ENCODE measurements around the gene TNIP2. TPM values are rescaled to one million over a fixed set of nuclear protein-coding genes. Genes with fewer than 3 reads are reported as not detected.
"Not testable (repeated sequence)": the region's sequence is repeated elsewhere in the genome, so short reads cannot be mapped to it uniquely, and the experiment has no call there.

The TNIP2 gene
- total RNA-seq, 3 donors from 2014 or later: 95.4 to 116 (median 101) TPM

GRCh38 chr4:2733001-2733843 is 22.9 kb downstream of the TNIP2 start:
- Mint-ChIP-seq H3K36me3 (ENCODE audit: insufficient read depth) (peaks cover 32% of the 10 kb centered on the region), H3K9me3 (peaks cover 14% of the 10 kb centered on the region), H3K27me3 (ENCODE audit: low read depth) (no peaks in the 10 kb centered on the region), H3K4me1 (ENCODE audit: low read depth) (peaks cover 6% of the 10 kb centered on the region), H3K4me3 (no peak overlapping the region)
- DNase-seq (no peak), ATAC-seq (no peak)

GRCh38 chr4:2732526-2732925 is 23.6 kb downstream of the TNIP2 start:
- ATAC-seq (no peak), DNase-seq (no peak)
- Mint-ChIP-seq H3K36me3 (ENCODE audit: insufficient read depth) (peaks cover 30% of the 10 kb centered on the region), H3K27me3 (ENCODE audit: low read depth) (no peaks in the 10 kb centered on the region), H3K4me1 (ENCODE audit: low read depth) (peaks cover 6% of the 10 kb centered on the region), H3K4me3 (no peak overlapping the region), H3K9me3 (peaks cover 14% of the 10 kb centered on the region)

DNA sequence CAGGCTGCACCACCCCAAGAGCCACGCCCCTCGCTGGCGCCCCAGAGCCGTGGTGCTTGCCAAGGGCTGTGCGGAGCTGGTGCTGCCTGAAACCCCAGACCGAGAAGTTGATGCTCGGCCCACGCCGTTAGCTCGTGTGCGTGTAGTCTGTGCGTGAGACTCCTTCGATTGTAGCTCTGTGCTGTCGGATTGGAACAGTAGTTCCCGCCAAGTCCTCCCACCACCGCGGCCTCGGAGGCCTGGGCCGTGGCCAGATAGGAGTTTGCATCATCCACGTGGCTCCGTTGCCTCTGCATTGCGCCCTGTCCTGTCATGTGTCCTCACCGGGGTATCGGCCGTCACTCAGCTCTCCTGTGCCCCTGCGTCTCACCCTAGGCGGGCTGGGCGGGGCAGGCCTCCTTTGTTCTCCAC is 24.2 kb downstream of the TNIP2 start:
- ATAC-seq: no peak
- H3K4me3 Mint-ChIP-seq: no peak overlapping the region

DNA sequence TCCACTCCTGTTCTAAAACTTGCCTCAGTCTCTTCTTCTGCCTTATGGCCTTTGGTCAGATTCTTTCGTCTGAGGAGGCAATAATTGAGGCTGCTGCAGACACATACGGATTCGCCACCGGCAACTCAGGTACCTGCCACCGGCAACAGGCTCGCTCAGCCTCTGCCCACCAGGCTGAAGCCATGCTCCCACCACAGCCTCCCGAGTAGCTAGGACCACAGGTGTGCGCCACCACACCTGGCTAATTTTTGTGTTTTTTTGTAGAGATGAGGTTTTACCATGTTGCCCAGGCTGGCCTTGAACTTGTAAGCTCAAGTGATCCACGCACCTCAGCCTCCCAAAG is 26.6 kb downstream of the TNIP2 start:
- Mint-ChIP-seq H3K27me3 (ENCODE audit: low read depth) (no peaks in the 10 kb centered on the region), H3K9me3 (no peaks in the 10 kb centered on the region), H3K4me3 (no peak overlapping the region), H3K36me3 (ENCODE audit: insufficient read depth) (peaks cover 20% of the 10 kb centered on the region), H3K4me1 (ENCODE audit: low read depth) (peaks cover 4% of the 10 kb centered on the region)
- ATAC-seq (no peak), DNase-seq (no peak)

More for the DNA sequence above, 24.2 kb downstream of the TNIP2 start:
- H3K36me3 Mint-ChIP-seq (ENCODE audit: insufficient read depth): peaks cover 30% of the 10 kb centered on the region
- H3K4me1 Mint-ChIP-seq (ENCODE audit: low read depth): peaks cover 6% of the 10 kb centered on the region
- peaks cover 14% of the 10 kb centered on the region for H3K9me3 Mint-ChIP-seq
- no peaks in the 10 kb centered on the region for H3K27me3 Mint-ChIP-seq (ENCODE audit: low read depth)
- DNase-seq: no peak

GRCh38 chr4:2728806-2729532 is 27.2 kb downstream of the TNIP2 start:
- Mint-ChIP-seq H3K27me3 (ENCODE audit: low read depth) (no peaks in the 10 kb centered on the region), H3K4me1 (ENCODE audit: low read depth) (peaks cover 6% of the 10 kb centered on the region), H3K9me3 (no peaks in the 10 kb centered on the region), H3K4me3 (no peak overlapping the region), H3K36me3 (ENCODE audit: insufficient read depth) (peaks cover 18% of the 10 kb centered on the region)
- DNase-seq: no peak
- ATAC-seq: no peak

GRCh38 chr4:2728221-2728620 is 27.9 kb downstream of the TNIP2 start:
- Mint-ChIP-seq H3K4me3 (no peak overlapping the region), H3K27me3 (ENCODE audit: low read depth) (no peaks in the 10 kb centered on the region), H3K4me1 (ENCODE audit: low read depth) (peaks cover 10% of the 10 kb centered on the region), H3K9me3 (no peaks in the 10 kb centered on the region), H3K36me3 (ENCODE audit: insufficient read depth) (peaks cover 15% of the 10 kb centered on the region)
- no peak for DNase-seq
- ATAC-seq: no peak

DNA sequence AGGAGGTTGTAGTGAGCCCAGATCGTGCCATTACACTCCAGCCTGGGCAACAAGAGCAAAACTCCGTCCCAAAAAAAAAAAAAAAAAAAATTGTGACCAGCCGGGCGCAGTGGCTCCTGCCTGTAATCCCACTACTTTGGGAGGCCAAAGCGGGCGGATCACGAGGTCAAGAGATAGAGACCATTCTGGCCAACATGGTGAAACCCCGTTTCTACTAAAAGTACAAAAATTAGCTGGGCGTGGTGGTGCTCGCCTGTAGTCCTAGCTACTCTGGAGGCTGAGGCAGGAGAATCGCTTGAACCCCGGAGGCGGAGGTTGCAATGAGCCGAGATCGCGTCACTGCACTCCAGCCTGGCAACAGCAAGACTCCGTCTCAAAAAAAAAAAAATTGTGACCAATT is 29.3 kb downstream of the TNIP2 start:
- Mint-ChIP-seq H3K36me3 (ENCODE audit: insufficient read depth) (peaks cover 12% of the 10 kb centered on the region), H3K4me1 (ENCODE audit: low read depth) (peaks cover 18% of the 10 kb centered on the region)
- H3K9me3 Mint-ChIP-seq; DNase-seq; H3K27me3 Mint-ChIP-seq (ENCODE audit: low read depth); H3K4me3 Mint-ChIP-seq; ATAC-seq: not testable (repeated sequence)

DNA sequence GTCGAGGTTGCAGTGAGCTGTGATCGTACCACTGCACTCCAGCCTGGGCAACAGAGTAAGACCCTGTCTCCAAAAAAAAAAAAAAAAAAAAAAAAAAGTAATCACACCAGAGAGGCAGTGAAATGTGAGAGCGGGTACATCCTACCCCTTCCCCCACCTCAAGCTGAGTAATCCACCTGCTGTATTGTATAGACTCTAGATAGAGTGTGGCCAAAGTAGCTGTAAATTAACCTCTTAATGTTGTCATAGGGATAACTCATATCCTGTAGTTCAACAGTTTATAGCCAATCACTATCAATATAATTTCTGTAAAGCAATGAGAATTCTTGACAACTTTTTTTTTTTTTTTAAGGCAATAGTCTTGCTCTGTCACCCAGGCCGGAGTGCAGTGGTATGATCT is 30.8 kb downstream of the TNIP2 start:
- no peak for DNase-seq
- Mint-ChIP-seq H3K4me3 (no peak overlapping the region), H3K9me3 (no peaks in the 10 kb centered on the region), H3K36me3 (ENCODE audit: insufficient read depth) (peaks cover 12% of the 10 kb centered on the region), H3K27me3 (ENCODE audit: low read depth) (no peaks in the 10 kb centered on the region), H3K4me1 (ENCODE audit: low read depth) (peaks cover 18% of the 10 kb centered on the region)
- ATAC-seq: no peak

GRCh38 chr4:2723751-2724150 is 32.4 kb downstream of the TNIP2 start:
- H3K36me3 Mint-ChIP-seq (ENCODE audit: insufficient read depth): peaks cover 11% of the 10 kb centered on the region
- H3K4me3 Mint-ChIP-seq: no peak overlapping the region
- no peaks in the 10 kb centered on the region for H3K9me3 Mint-ChIP-seq
- no peak for ATAC-seq
- DNase-seq: no peak
- H3K27me3 Mint-ChIP-seq (ENCODE audit: low read depth): no peaks in the 10 kb centered on the region
- H3K4me1 Mint-ChIP-seq (ENCODE audit: low read depth): peaks cover 18% of the 10 kb centered on the region

GRCh38 chr4:2722033-2722432 is 34.1 kb downstream of the TNIP2 start:
- DNase-seq (no peak), ATAC-seq (no peak)
- no peak overlapping the region for H3K4me3 Mint-ChIP-seq
- H3K4me1 Mint-ChIP-seq (ENCODE audit: low read depth): peaks cover 18% of the 10 kb centered on the region
- peaks cover 15% of the 10 kb centered on the region for H3K36me3 Mint-ChIP-seq (ENCODE audit: insufficient read depth)
- H3K27me3 Mint-ChIP-seq (ENCODE audit: low read depth): no peaks in the 10 kb centered on the region
- H3K9me3 Mint-ChIP-seq: no peaks in the 10 kb centered on the region

- ATAC-seq: no peak
- Mint-ChIP-seq H3K4me3 (no peak overlapping the region), H3K27me3 (ENCODE audit: low read depth) (no peaks in the 10 kb centered on the region), H3K4me1 (ENCODE audit: low read depth) (peaks cover 18% of the 10 kb centered on the region), H3K9me3 (no peaks in the 10 kb centered on the region), H3K36me3 (ENCODE audit: insufficient read depth) (peaks cover 15% of the 10 kb centered on the region)
- no peak for DNase-seq
Observed at GRCh38 chr4:2721586-2721985, 34.5 kb downstream of the TNIP2 start.

GRCh38 chr4:2716236-2716635 is 39.9 kb downstream of the TNIP2 start:
- peaks cover 27% of the 10 kb centered on the region for H3K4me1 Mint-ChIP-seq (ENCODE audit: low read depth)
- H3K4me3 Mint-ChIP-seq: no peak overlapping the region
- no peaks in the 10 kb centered on the region for H3K27me3 Mint-ChIP-seq (ENCODE audit: low read depth)
- ATAC-seq (no peak), DNase-seq (no peak)
- H3K9me3 Mint-ChIP-seq: no peaks in the 10 kb centered on the region
- peaks cover 18% of the 10 kb centered on the region for H3K36me3 Mint-ChIP-seq (ENCODE audit: insufficient read depth)

- no peak overlapping the region for H3K4me3 Mint-ChIP-seq
- H3K36me3 Mint-ChIP-seq (ENCODE audit: insufficient read depth): peaks cover 18% of the 10 kb centered on the region
- peaks cover 27% of the 10 kb centered on the region for H3K4me1 Mint-ChIP-seq (ENCODE audit: low read depth)
- no peaks in the 10 kb centered on the region for H3K27me3 Mint-ChIP-seq (ENCODE audit: low read depth)
- no peak for DNase-seq
- no peak for ATAC-seq
- H3K9me3 Mint-ChIP-seq: no peaks in the 10 kb centered on the region
Observed at GRCh38 chr4:2715426-2715825, 40.7 kb downstream of the TNIP2 start.

GRCh38 chr4:2714918-2715317 is 41.2 kb downstream of the TNIP2 start:
- ATAC-seq: no peak
- H3K36me3 Mint-ChIP-seq (ENCODE audit: insufficient read depth): peaks cover 18% of the 10 kb centered on the region
- H3K9me3 Mint-ChIP-seq: no peaks in the 10 kb centered on the region
- no peak overlapping the region for H3K4me3 Mint-ChIP-seq
- no peak for DNase-seq
- H3K4me1 Mint-ChIP-seq (ENCODE audit: low read depth): peaks cover 27% of the 10 kb centered on the region
- H3K27me3 Mint-ChIP-seq (ENCODE audit: low read depth): no peaks in the 10 kb centered on the region

Measured in activated T-cell treated with anti-CD3 and anti-CD28 coated beads, Interleukin-2, amount 50 U/mL, for 4 hours (primary cell).